Eye (tissue), 1 donor: ENCODE measurements around the gene IRX4.

ENCODE experiments used
- DNase-seq: peaks from one replicate; pipeline ENCODE4 v3.0.0-alpha.2; 2015

Gene IRX4

GRCh38 chr5:1835431-1835830 lies 47.3 kb downstream of the IRX4 start:
- no peak for DNase-seq

GRCh38 chr5:1834721-1835429 lies 47.9 kb downstream of the IRX4 start:
- DNase-seq, result peak; percentile 39

- no peak for DNase-seq
Measured at GRCh38 chr5:1834022-1834551, 48.6 kb downstream of the IRX4 start.

- no peak for DNase-seq
Measured at GRCh38 chr5:1833264-1834021, 49.3 kb downstream of the IRX4 start.

GRCh38 chr5:1832511-1833250 lies 50.0 kb downstream of the IRX4 start:
- no peak for DNase-seq

GRCh38 chr5:1831677-1832313 lies 50.9 kb downstream of the IRX4 start:
- DNase-seq, result peak; percentile 30

GRCh38 chr5:1831257-1831656 lies 51.5 kb downstream of the IRX4 start:
- no peak for DNase-seq

GRCh38 chr5:1830571-1831228 lies 52.0 kb downstream of the IRX4 start:
- no peak for DNase-seq

GRCh38 chr5:1827886-1828397 lies 54.8 kb downstream of the IRX4 start:
- no peak for DNase-seq
